PFSK-1 (cell line): Measurements from ENCODE around the gene PRM3.

Experiments
- POLR2AphosphoS5 ChIP-seq: IDR thresholded peaks from 2 replicates; pipeline ENCODE4 v1.6.1; 2012; ENCODE audit warnings: low read depth, mild to moderate bottlenecking, control low read depth, low read length, moderate library complexity
- SIN3A ChIP-seq: IDR thresholded peaks from 2 replicates; pipeline ENCODE4 v1.6.1; 2012; ENCODE audit warnings: mild to moderate bottlenecking, low read length, moderate library complexity, borderline replicate concordance; ENCODE audit not compliant: insufficient read depth
- TAF1 ChIP-seq: IDR thresholded peaks from 2 replicates; pipeline ENCODE4 v1.6.1; 2012; ENCODE audit warnings: low read length, control low read depth, borderline replicate concordance; ENCODE audit not compliant: insufficient read depth
- TF ChIP-seq, protein P1 (sequence below), 2 experiments: IDR thresholded peaks; 2 replicates each; pipeline versions ENCODE4 v1.6.1 to v1.8.0; 2011 to 2012; ENCODE audit warnings: low read depth in 2 of 2, low read length in 2 of 2, control low read depth in 1 of 2, inconsistent platforms in 1 of 2, mild to moderate bottlenecking in 1 of 2, moderate library complexity in 1 of 2; ENCODE audit not compliant: insufficient read depth in 1 of 2

GRCh38 chr16:11253995-11254912 is 19.2 kb downstream of the PRM3 start:
- TF ChIP-seq POLR2AphosphoS5: no peak
- no peak for TF ChIP-seq TAF1
- TF ChIP-seq, protein P1, sequence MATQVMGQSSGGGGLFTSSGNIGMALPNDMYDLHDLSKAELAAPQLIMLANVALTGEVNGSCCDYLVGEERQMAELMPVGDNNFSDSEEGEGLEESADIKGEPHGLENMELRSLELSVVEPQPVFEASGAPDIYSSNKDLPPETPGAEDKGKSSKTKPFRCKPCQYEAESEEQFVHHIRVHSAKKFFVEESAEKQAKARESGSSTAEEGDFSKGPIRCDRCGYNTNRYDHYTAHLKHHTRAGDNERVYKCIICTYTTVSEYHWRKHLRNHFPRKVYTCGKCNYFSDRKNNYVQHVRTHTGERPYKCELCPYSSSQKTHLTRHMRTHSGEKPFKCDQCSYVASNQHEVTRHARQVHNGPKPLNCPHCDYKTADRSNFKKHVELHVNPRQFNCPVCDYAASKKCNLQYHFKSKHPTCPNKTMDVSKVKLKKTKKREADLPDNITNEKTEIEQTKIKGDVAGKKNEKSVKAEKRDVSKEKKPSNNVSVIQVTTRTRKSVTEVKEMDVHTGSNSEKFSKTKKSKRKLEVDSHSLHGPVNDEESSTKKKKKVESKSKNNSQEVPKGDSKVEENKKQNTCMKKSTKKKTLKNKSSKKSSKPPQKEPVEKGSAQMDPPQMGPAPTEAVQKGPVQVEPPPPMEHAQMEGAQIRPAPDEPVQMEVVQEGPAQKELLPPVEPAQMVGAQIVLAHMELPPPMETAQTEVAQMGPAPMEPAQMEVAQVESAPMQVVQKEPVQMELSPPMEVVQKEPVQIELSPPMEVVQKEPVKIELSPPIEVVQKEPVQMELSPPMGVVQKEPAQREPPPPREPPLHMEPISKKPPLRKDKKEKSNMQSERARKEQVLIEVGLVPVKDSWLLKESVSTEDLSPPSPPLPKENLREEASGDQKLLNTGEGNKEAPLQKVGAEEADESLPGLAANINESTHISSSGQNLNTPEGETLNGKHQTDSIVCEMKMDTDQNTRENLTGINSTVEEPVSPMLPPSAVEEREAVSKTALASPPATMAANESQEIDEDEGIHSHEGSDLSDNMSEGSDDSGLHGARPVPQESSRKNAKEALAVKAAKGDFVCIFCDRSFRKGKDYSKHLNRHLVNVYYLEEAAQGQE (IDR thresholded peaks at IDR 0.05; ENCODE audit: insufficient read depth in 1 of 2, low read depth in 2 of 2, low read length in 2 of 2): no peak
- TF ChIP-seq SIN3A: no peak
